ENCODE measurements around the gene HIBCH. TPM values are rescaled to one million over a fixed set of nuclear protein-coding genes. Genes with fewer than 3 reads are reported as not detected.
A peak's percentile ranks its signal among the peaks of the same experiment; 100 is the strongest.

The HIBCH gene
- total and polyA plus RNA-seq, 9 of the 15 experiments (the other 6 are each of a cell fraction or from before 2014, with no cell fraction given) = 17.0 to 65.4 (median 28.3) TPM

- TF ChIP-seq, protein P1, sequence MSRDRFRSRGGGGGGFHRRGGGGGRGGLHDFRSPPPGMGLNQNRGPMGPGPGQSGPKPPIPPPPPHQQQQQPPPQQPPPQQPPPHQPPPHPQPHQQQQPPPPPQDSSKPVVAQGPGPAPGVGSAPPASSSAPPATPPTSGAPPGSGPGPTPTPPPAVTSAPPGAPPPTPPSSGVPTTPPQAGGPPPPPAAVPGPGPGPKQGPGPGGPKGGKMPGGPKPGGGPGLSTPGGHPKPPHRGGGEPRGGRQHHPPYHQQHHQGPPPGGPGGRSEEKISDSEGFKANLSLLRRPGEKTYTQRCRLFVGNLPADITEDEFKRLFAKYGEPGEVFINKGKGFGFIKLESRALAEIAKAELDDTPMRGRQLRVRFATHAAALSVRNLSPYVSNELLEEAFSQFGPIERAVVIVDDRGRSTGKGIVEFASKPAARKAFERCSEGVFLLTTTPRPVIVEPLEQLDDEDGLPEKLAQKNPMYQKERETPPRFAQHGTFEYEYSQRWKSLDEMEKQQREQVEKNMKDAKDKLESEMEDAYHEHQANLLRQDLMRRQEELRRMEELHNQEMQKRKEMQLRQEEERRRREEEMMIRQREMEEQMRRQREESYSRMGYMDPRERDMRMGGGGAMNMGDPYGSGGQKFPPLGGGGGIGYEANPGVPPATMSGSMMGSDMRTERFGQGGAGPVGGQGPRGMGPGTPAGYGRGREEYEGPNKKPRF (IDR thresholded peaks at IDR 0.05; ENCODE audit: low read depth, low read length) = no peak
- no peak for TF ChIP-seq ZNF282 (CRISPR knock-in tag; IDR thresholded peaks at IDR 0.05)
- TF ChIP-seq ZNF740 (CRISPR knock-in tag; IDR thresholded peaks at IDR 0.05) = no peak
- TF ChIP-seq ZNF740 (tag; IDR thresholded peaks at IDR 0.05) = no peak
- TF ChIP-seq FOXM1 (IDR thresholded peaks at IDR 0.05; ENCODE audit: low read depth) = peak; percentile 87
- TF ChIP-seq FOXM1 (CRISPR knock-in tag; IDR thresholded peaks at IDR 0.05; ENCODE audit: low read depth) = no peak
- TF ChIP-seq HMG20B (CRISPR knock-in tag; IDR thresholded peaks at IDR 0.05) = no peak
- no peak for TF ChIP-seq E2F3 (CRISPR knock-in tag; IDR thresholded peaks at IDR 0.05)
- no peak for TF ChIP-seq SIN3B (IDR thresholded peaks at IDR 0.05; ENCODE audit: low read depth)
- TF ChIP-seq TCF3 (CRISPR knock-in tag; IDR thresholded peaks at IDR 0.05) = peak; percentile 96
- TF ChIP-seq EP400 (IDR thresholded peaks at IDR 0.05) = peak; percentile 64; the same call in 1 of the 2 replicates
- TF ChIP-seq POLR2A (conservative IDR thresholded peaks at IDR 0.05) = no peak
- peak; percentile 99 for TF ChIP-seq DPF2 (IDR thresholded peaks at IDR 0.05)
- peak; percentile 46; the same call in 1 of the 2 replicates for TF ChIP-seq JUND (IDR thresholded peaks at IDR 0.05; ENCODE audit: borderline replicate concordance, low read depth, low read length)
- TF ChIP-seq JUND (tag; IDR thresholded peaks at IDR 0.05; ENCODE audit: borderline replicate concordance, low read depth, low read length) = no peak; the same call in 2 of the 3 replicates
- TF ChIP-seq NR4A1 (CRISPR knock-in tag; IDR thresholded peaks at IDR 0.05) = no peak
- peak; percentile 57; the same call in 1 of the 2 replicates for TF ChIP-seq NR4A1 (tag; IDR thresholded peaks at IDR 0.05)
- no peak for TF ChIP-seq ZNF274 (IDR thresholded peaks at IDR 0.05; ENCODE audit: borderline replicate concordance, low read depth, low read length)
- TF ChIP-seq RAD21 (CRISPR knock-in tag; conservative IDR thresholded peaks at IDR 0.05 in 1 of 2, IDR thresholded peaks at IDR 0.05 in 1 of 2) = no peak
- peak; percentile 97 for TF ChIP-seq TEAD4 (IDR thresholded peaks at IDR 0.05; ENCODE audit: low read length)
- no peak for TF ChIP-seq TEAD4 (CRISPR knock-in tag; IDR thresholded peaks at IDR 0.05; ENCODE audit: borderline replicate concordance)
- TF ChIP-seq BRCA1 (IDR thresholded peaks at IDR 0.05) = no peak
- TF ChIP-seq BRCA1 (CRISPR knock-in tag; IDR thresholded peaks at IDR 0.05) = no peak
- TF ChIP-seq TAF9B (IDR thresholded peaks at IDR 0.05; ENCODE audit: partially characterized antibody) = peak; percentile 59
- peak; percentile 91 for TF ChIP-seq HMBOX1 (IDR thresholded peaks at IDR 0.05)
- TF ChIP-seq FOXA1 (IDR thresholded peaks at IDR 0.05; ENCODE audit: borderline replicate concordance) = no peak
- TF ChIP-seq ZNF134 (CRISPR knock-in tag; conservative IDR thresholded peaks at IDR 0.05) = no peak
- TF ChIP-seq ZNF277 (CRISPR knock-in tag; IDR thresholded peaks at IDR 0.05; ENCODE audit: borderline replicate concordance) = no peak
These were observed 135.2 kb downstream of the HIBCH start (continued) for GRCh38 chr2:190184460-190184859.

Data from K562 (cell line).